Measurements from ENCODE around the gene BOD1L1.

GRCh38 chr4:13523105-13523477, 104.4 kb downstream of the BOD1L1 start:
- TF ChIP-seq MAX (IDR thresholded peaks at IDR 0.05) (no peak), CREB1 (IDR thresholded peaks at IDR 0.05; ENCODE audit: low read depth) (no peak), NFIC (IDR thresholded peaks at IDR 0.05) (no peak), CEBPB (IDR thresholded peaks at IDR 0.05) (no peak), USF1 (IDR thresholded peaks at IDR 0.05) (no peak), RAD21 (IDR thresholded peaks at IDR 0.05; ENCODE audit: low read depth) (no peak), TAF1 (IDR thresholded peaks at IDR 0.05; ENCODE audit: low read depth) (no peak), REST (IDR thresholded peaks at IDR 0.05; ENCODE audit: low read depth) (no peak), TEAD4 (IDR thresholded peaks at IDR 0.05) (no peak)
